Esophagus (tissue), 2 donors: ENCODE data around the gene KCNA3. TPM values are rescaled to one million over a fixed set of nuclear protein-coding genes. Genes with fewer than 3 reads are reported as not detected.

Experiments used
- H3K27ac ChIP-seq, 2 donors: one replicate each; pipeline ENCODE4 v1.5.1; 2013; ENCODE audit warnings: low read depth in 2 of 2, mild to moderate bottlenecking in 2 of 2, inconsistent platforms in 1 of 2, low read length in 1 of 2, moderate library complexity in 1 of 2
- H3K27me3 ChIP-seq, 2 donors: one replicate each; pipeline ENCODE4 v1.6.1; 2013; ENCODE audit warnings: low read length in 2 of 2, control low read depth in 1 of 2, mild to moderate bottlenecking in 1 of 2; ENCODE audit not compliant: insufficient read depth in 2 of 2, control insufficient read depth in 1 of 2
- H3K36me3 ChIP-seq, 2 donors: one replicate each; pipeline ENCODE4 v1.6.1; 2013; ENCODE audit warnings: low read length in 1 of 2; ENCODE audit not compliant: control insufficient read depth in 2 of 2, insufficient read depth in 2 of 2
- H3K4me1 ChIP-seq, 2 donors: one replicate each; pipeline ENCODE4 v1.6.1; 2013; ENCODE audit warnings: low read length in 1 of 2; ENCODE audit not compliant: control insufficient read depth in 2 of 2, insufficient read depth in 2 of 2
- H3K4me3 ChIP-seq, 2 donors: one replicate each; pipeline ENCODE4 v1.5.1; 2013; ENCODE audit warnings: low read length in 2 of 2, mild to moderate bottlenecking in 2 of 2, low read depth in 1 of 2, moderate library complexity in 1 of 2
- H3K9me3 ChIP-seq, 2 donors: one replicate each; pipeline ENCODE4 v1.6.1; 2013; ENCODE audit warnings: mild to moderate bottlenecking in 2 of 2, low read depth in 1 of 2, low read length in 1 of 2, moderate library complexity in 1 of 2; ENCODE audit not compliant: control insufficient read depth in 2 of 2, insufficient read depth in 1 of 2
- WGBS, 2 donors: extraction: QIAGEN DNeasy Blood & Tissue Kit; methylation state at CpG; one replicate each; pipeline ENCODE4 v1.1.7; 2013; 5-methylcytosine and 5-hydroxymethylcytosine counted together
- polyA plus RNA-seq, 2 donors: library from polyadenylated mRNA; stranded (reverse); fragments of 200-250 nt; gene quantifications; one replicate each; pipeline ENCODE4 v1.2.3, GENCODE V29; 2013
- donor health status: healthy with polysubstance abuse.
- donor health status: Bipolar disorder and iron deficiency.

KCNA3 gene
- polyA plus RNA-seq, 2 donors = 0.05 to 0.06 TPM

DNA sequence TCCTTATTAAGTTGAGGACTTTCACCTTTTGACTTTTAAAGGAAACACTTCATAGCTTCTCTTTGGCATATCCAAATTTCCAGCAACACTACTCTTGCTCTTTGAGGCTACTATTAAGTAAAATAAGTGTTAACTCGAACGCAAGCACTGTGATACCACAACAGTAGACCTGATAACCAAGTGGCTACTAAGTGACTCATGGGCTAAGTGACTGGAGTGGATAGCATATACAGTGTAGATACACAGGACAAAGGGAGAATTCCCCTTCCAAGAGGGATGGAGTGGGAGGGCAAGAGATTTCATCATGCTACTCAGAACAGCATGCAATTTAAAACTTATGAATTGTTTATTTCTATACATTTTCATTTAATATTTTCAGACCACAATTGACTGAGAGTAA, 9.8 kb upstream of the KCNA3 start:
- no peak overlapping the region for H3K27ac ChIP-seq
- H3K27me3 ChIP-seq = no peaks in the 10 kb centered on the region
- no peaks in the 10 kb centered on the region for H3K36me3 ChIP-seq
- H3K4me3 ChIP-seq = no peak overlapping the region
- WGBS, 2 donors = 75 to 81% methylated on average over 2 of the region's 2 CpGs
- H3K9me3 ChIP-seq = no peaks in the 10 kb centered on the region
- no peaks in the 10 kb centered on the region for H3K4me1 ChIP-seq

- no peak overlapping the region for H3K27ac ChIP-seq
- no peak overlapping the region for H3K4me3 ChIP-seq
- no peaks in the 10 kb centered on the region for H3K4me1 ChIP-seq
- H3K9me3 ChIP-seq = no peaks in the 10 kb centered on the region
- 72 to 74% methylated on average over 1 of the region's 1 CpG for WGBS, 2 donors
- H3K27me3 ChIP-seq = no peaks in the 10 kb centered on the region
- no peaks in the 10 kb centered on the region for H3K36me3 ChIP-seq
These were observed 8.2 kb upstream of the KCNA3 start for GRCh38 chr1:110682898-110683297.

DNA sequence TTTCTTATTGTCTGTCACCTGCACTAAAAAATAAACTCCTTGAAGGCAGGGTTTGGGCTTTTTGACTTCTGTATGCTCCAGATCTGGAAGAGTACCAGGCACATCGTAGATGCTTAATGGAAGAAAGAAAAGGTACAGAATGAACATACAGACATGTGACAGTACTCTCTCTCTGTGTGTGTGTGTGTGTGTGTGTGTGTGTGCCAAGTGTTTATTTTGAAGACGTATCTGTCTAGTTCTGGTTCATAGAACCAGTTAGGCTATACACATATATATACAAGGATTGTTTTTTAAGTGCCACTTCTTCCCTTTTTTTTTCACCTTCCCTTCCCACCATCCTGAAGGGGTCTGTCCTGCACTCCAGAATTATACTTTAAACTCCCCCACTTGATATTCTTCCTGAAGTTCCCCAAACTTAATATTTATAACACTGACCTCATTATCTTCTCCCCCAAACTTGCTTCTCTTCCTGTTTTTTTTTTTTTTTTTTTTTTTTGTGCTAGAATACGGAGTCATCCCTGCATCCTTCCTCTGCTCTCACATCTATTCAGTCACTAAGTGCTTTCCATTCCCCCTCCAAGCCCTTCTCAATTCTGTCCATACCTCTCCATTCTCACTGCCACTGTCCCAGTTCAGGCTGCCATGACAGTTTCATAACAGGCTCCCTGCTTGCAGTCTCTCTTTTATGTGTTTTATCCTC, 5.4 kb upstream of the KCNA3 start:
- WGBS, 2 donors = 48 to 54% methylated on average over 3 of the region's 3 CpGs
- peaks cover 0 to 2% of the 10 kb centered on the region in 2 donors for H3K9me3 ChIP-seq
- no peak overlapping the region for H3K27ac ChIP-seq
- H3K36me3 ChIP-seq = no peaks in the 10 kb centered on the region
- H3K4me3 ChIP-seq = no peak overlapping the region
- H3K27me3 ChIP-seq = peaks cover 0 to 6% of the 10 kb centered on the region in 2 donors
- peaks cover 0 to 2% of the 10 kb centered on the region in 2 donors for H3K4me1 ChIP-seq

DNA sequence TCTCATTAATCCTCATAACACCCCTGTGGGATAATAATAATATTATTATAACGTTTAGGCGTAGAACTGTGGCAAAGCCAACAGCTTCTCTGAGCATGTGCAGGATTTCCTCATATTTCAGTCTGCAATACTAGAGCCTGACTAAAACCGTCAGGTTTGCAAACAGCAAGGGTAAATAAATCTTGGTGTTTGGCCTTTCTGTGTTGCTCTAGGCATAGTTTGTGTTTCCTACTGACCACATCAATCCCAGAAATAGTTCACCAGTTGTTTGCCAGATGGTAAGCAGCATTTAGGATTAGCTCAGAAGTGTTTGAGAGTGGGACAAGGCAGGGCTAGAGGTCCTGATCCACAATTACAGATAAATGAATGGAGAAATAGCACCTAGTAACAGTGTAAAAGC, 2.8 kb upstream of the KCNA3 start:
- Histone ChIP-seq H3K27me3 (peaks cover 4 to 27% of the 10 kb centered on the region in 2 donors), H3K4me3 (no peak overlapping the region), H3K4me1 (peaks cover 4 to 9% of the 10 kb centered on the region in 2 donors), H3K36me3 (no peaks in the 10 kb centered on the region), H3K9me3 (peaks cover 0 to 10% of the 10 kb centered on the region in 2 donors), H3K27ac (no peak overlapping the region)
- 53% methylated on average over 3 of the region's 3 CpGs for WGBS, 2 donors

- WGBS, 2 donors = 52 to 61% methylated on average over 4 of the region's 4 CpGs
- Histone ChIP-seq H3K27me3 (peaks cover 4 to 27% of the 10 kb centered on the region in 2 donors), H3K4me1 (peaks cover 4 to 9% of the 10 kb centered on the region in 2 donors)
These were observed 2.2 kb upstream of the KCNA3 start for GRCh38 chr1:110676970-110677369.

DNA sequence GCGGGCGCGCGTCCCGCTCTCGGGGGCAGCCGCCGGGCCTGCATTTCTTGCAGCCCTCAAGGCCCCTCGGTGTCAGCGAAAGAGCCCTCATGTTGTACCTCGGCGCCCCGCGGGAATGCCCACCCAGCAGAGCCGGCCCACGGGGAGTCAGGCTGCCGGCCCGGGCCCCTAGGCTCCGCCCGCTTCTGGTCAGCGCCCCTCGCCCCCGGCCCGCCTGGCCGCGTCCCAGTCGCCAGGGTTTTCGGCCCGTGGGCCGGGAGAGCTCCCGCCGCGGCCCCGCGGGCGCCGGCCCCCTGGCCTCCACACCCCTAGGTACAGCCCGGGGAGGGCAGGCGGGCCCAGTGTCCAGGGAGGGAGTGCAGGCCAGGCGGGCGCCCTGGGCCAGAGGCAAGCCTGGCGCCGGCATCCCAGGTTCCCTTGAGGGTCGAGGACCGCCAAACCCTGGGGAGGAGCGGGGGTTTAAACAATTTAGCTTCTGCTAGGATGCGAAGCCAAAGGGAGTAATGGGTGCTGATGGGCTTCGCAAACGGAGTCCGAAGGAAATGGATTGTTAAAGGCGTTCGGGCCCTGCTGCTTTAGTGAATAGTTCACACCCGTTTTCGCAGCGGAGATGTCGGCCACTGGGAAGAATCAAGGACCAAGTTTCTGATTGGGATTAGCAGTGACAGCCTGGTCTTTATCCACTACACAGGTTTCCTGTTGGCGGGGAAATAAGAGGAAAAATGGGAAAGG, 486 bp upstream of the KCNA3 start:
- H3K9me3 ChIP-seq = peaks cover 0 to 10% of the 10 kb centered on the region in 2 donors
- H3K27ac ChIP-seq = no peak overlapping the region
- peak overlapping the region; percentile 42 to 53 for H3K4me3 ChIP-seq
- H3K4me1 ChIP-seq = peaks cover 4 to 9% of the 10 kb centered on the region in 2 donors
- H3K36me3 ChIP-seq = no peaks in the 10 kb centered on the region
- peaks cover 4 to 27% of the 10 kb centered on the region in 2 donors for H3K27me3 ChIP-seq
- 14 to 15% methylated on average over 57 of the region's 57 CpGs for WGBS, 2 donors

More at GRCh38 chr1:110676970-110677369, 2.2 kb upstream of the KCNA3 start:
- Histone ChIP-seq H3K36me3 (no peaks in the 10 kb centered on the region), H3K9me3 (peaks cover 0 to 10% of the 10 kb centered on the region in 2 donors), H3K4me3 (no peak overlapping the region), H3K27ac (no peak overlapping the region)

DNA sequence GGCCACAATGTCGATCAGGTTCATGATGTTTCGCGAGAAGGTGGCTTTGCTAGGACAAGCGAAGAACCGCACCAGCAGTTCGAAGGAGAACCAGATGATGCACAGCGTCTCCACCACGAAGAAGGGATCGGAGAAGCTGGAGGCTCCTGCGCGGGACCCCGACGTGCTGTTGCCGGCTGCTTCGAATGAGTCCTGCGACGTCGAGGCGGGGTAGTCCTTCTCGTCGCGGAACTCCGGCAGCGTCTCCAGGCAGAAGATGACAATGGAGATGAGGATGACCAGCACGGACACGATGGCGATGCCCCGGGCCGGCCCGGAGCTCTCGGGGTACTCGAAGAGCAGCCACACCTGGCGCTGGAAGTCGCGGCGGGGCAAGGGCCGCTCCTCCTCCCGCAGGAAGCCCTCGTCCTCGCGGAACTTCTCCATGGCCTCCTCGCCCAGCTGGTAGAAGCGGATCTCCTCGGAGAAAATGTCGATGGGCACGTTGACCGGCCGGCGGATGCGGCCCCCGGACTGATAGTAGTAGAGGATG, 869 bp downstream of the KCNA3 start:
- Histone ChIP-seq H3K27ac (peak overlapping the region; percentile 6 to 61), H3K36me3 (no peaks in the 10 kb centered on the region), H3K27me3 (peaks cover 4 to 27% of the 10 kb centered on the region in 2 donors), H3K4me3 (peak overlapping the region; percentile 42 to 53), H3K9me3 (peaks cover 0 to 10% of the 10 kb centered on the region in 2 donors), H3K4me1 (peaks cover 4 to 9% of the 10 kb centered on the region in 2 donors)
- WGBS, 2 donors = 33 to 34% methylated on average over 51 of the region's 51 CpGs

DNA sequence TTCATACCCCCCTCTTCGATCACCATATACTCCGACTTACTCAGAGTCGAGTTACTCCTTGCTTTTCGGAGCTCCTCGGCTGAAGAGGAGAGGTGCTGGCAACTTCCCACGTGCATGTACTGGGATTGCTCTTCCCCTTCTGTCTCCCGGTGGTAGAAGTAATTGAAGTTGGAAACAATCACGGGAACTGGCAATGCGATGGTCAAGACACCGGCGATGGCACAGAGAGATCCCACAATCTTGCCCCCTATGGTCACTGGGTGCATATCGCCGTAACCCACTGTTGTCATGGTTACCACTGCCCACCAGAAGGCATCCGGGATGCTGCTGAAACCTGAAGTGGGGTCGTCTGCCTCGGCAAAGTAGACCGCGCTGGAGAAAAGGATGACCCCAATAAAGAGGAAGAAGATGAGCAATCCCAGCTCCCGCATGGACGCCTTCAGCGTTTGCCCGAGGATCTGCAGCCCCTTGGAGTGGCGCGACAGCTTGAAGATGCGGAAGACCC, 1.5 kb downstream of the KCNA3 start:
- peaks cover 4 to 9% of the 10 kb centered on the region in 2 donors for H3K4me1 ChIP-seq
- H3K27ac ChIP-seq = peak overlapping the region in 1 of 2 donors; percentile 61
- peak overlapping the region; percentile 42 to 53 for H3K4me3 ChIP-seq
- peaks cover 0 to 10% of the 10 kb centered on the region in 2 donors for H3K9me3 ChIP-seq
- H3K36me3 ChIP-seq = no peaks in the 10 kb centered on the region
- H3K27me3 ChIP-seq = peaks cover 4 to 27% of the 10 kb centered on the region in 2 donors
- WGBS, 2 donors = 66% methylated on average over 25 of the region's 25 CpGs

GRCh38 chr1:110672753-110673108, 2.0 kb downstream of the KCNA3 start:
- Histone ChIP-seq H3K4me3 (peak overlapping the region in 1 of 2 donors; percentile 53), H3K27me3 (peaks cover 4 to 27% of the 10 kb centered on the region in 2 donors), H3K27ac (peak overlapping the region in 1 of 2 donors; percentile 61), H3K4me1 (peaks cover 4 to 9% of the 10 kb centered on the region in 2 donors), H3K36me3 (no peaks in the 10 kb centered on the region), H3K9me3 (peaks cover 0 to 10% of the 10 kb centered on the region in 2 donors)
- 38 to 43% methylated on average over 4 of the region's 4 CpGs for WGBS, 2 donors
